Measurements from ENCODE around the gene FOXL1.

Gene FOXL1

DNA sequence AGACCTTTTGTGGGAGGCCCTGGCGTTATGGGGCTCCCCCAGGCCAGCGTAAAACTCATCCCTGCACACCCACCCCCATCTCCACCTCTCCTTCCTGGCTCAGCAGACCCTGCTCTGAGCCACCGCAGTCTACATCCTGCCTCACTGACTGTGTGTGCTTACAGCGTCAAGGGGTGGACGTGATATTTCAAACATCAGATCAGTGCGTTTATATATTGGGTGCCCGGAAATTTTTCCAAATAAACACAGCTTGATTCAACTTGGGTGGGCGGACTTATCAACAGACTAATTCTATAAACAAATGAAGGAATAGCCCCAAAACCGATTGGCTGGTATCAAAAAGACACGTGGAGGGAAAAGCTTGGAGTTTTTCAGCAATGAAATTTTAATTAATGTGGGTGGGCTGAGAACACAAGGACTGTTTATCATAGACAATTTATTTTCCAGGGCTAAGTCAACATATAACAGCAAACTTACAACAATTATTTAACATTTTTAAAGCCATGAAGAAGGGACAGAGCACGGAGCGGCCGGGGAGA lies at the start of gene FOXL1:
Gene FOXL1, plus strand, starts transcription at position 489 of the 539 bp plus-strand sequence. CDS start 175 bp downstream, outside the sequence.
- no peak for DNase-seq

DNA sequence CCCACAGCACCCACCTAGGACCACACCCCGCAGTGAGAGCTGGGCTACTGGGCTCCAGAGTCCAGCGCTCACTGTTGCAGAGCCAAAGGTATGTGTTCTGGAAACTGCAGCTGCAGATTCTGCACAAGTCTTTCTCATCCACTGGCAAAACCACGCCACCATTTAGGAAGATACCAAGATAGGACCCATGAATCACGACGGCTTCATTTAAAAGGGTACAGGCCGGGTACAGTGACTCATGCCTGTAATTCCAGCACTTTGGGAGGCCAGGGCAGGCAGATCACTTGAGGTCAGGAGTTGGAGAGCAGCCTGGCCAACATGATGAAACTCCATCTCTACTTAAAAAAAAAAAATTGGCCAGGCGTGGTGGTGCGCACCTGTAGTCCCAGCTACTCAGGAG lies 49.2 kb upstream of the FOXL1 start:
- DNase-seq = no peak

DNA sequence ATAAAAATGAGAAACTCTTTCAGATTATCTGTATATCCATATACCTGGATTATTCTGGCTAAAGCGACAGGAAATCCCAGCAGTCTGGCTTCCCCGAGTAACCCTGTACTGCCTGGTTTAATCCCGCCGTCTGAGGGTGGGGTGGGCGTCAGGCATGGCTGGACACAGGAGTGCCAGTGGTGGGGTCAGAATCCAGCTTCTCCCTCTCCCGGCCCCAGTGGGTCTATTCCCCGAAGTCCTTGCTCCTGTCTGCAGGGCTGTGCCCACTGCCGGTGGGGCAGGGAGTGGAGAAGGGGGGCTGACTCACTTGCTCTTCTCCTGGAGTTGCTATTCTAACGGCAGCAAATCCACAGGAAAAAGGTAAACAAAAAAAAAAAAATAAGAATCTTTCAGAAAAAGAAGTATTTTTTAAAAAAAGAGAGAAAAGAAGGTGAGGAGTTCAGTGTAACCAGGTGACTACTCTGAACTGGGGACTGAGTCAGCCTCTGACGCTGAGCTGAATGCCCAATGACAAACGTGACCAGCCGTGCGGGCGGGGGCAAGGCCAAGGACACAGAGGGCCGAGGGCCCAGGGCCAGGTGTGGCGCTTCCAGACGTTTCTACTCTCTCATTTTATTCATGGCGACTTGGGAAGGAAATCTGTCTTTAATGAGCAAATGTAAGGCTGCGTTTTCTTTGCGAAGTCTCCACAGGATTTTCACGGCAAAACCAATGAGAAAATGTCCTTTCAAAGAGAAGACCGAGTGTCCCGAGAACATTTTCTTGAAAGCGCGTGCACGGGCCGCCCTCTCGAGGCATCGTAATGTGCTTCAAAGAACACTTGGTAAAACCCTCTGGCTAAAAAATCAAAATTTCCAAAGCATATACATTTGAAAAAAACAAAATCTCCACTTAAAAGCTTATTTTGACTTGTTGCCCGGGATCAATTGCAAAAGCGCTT lies 47.8 kb upstream of the FOXL1 start:
- DNase-seq = no peak

DNA sequence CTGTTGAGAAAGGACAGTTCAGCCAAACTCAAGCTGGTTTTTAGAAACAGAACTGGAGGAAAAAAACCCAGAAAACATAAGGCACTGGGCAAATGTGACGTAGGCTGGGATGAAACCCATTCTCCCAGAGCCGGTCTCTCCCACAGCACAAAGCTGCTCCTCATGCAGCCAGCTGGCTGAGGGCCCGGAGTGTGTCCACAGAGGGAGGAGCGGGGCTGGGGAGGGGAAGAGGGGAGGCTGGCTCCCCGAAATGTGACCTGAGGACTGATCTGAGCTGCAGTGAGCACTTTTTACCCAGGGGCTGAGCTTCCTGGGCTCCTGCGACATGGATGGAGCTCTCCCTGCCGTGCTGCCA lies 47.2 kb upstream of the FOXL1 start:
- peak; percentile 89 for DNase-seq

DNA sequence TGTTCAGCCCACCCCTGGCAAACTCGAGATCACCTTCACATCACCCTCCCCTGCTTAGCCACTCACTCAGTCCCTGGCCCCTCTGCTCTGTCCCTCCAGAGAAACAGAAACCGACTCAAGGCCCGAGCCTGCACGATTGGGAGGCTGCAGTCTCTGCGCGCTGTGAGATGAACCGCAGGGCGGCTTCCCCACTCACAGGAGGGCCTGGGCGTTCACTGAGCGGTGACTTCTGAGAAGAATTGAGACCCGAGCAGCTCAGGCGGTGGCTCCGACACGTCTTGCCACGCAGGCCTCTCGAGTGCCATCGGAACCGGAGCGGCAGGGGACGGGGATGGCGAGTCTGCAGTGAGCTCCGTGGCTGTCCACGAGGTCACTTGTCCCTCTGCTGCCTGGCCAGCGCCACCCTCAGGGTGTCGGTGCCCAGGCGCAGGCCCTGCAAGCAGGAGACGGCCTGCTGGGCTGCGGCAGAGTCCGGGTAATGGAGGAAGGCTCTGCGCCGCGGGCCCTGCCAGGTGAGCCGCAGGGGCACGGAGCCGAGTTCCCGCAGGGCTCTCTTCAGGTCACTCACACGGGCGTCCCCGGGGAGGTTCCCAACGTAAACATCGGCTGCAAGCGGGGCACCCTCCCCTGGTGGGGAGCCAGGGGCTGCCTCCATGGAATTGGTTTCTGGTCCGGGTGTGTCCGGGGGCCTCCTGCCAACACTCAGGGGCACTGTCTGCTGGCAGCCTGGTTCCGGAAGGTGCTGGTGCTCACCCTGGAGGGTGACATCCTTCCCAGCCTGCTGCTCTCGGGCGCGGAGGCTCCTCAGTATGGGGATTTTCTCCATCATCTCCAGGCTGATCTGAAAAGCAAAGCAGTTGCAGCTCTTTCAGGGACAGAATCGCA lies 46.5 kb upstream of the FOXL1 start:
- DNase-seq = no peak

DNA sequence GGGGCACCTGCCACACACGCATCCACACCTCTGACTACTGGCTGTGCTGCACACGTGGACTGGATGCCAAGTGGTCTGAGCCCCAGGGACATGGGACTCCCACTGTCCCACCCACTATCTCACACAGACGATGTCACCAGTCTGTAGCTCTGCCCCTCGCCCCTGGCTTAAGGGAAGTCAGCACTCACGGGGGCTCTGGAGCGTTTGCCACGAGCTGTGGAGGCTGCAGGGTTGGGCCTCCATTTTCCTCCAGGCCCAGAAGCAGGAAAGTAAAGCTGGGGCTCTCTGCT lies 45.9 kb upstream of the FOXL1 start:
- DNase-seq = no peak

DNA sequence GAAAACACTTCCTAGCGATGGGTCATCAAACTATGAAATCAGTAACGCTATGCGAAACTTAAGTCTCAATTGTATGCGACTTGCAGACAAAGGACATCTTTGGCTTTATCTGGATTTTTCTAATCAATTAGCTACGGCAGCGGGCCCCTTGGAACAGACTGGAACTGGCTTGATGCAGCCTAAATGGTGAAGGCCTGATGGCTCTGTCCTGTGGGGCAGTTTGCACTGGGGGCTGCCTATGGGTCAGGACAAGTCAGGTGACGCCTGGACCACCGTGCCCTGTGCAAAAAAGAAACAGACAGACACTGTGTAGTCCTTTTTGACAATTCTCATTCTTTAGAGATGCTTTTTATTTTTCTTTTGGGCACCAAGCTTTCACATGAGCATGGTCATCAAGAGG lies 45.3 kb upstream of the FOXL1 start:
- DNase-seq = no peak

DNA sequence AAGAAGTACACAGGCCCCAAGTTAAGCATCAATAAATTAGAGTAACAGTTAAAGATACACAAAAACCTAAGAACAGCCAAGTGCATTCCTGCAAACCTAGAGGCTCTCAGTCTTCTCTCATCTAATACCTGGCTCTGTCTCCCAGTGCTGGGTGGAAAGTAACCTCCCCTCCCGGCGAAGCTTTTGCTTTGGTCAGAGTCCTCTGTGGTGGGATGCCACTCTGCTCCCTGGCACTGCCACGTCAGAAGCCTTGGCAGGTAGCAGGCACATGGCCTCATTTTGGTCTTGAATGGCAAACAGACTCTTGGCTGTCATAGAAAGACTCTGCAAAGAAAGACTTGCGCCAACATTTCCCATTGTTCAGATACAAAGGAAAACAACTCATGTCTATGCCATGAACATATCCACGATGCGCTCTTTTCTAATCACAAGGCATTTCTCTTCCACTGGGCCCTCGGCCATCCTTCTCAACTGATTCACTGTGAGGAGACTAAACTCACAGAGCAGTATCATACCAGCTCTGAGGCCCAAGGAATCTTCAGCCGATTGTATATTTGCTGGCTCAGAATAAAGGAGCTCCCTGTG lies 44.5 kb upstream of the FOXL1 start:
- peak; percentile 38 for DNase-seq

DNA sequence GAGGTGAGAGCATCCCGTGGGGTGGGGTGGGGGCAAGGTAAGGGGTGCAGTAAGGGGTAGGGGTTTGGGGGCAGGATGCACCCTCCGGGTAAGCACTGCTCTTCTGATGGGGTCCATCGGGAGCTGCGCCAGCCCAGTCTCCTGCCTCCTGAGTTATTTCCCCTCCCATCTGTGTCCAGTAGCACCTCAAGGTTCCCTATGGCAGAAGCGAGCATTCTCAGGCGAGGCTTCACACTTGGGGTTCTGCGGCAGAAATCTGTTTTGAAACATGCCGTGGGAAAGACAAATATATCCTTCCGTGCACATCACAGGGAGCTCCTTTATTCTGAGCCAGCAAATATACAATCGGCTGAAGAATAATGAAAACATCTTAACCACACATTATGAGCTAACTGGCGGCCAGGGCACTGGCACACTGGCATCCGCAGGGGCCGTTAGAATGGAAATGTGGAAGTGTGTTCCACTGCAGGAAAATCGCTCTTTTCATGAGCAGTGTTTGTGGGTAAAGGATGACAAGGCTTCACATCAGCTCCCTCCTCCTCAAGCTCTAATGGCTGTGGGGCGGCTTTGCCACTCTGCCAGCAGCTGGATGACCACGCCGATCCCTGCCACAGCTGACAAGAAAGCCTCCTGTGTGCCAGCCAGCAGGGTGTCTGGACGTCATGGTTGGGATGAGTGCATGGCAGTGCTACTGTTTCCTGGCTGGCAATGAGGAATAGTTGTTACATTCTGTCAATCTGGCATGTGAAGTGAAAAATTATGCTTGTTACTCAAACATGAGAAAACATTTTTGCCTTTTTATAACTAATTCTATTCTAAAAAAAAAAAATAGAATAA lies 43.4 kb upstream of the FOXL1 start:
- DNase-seq = peak; percentile 40

DNA sequence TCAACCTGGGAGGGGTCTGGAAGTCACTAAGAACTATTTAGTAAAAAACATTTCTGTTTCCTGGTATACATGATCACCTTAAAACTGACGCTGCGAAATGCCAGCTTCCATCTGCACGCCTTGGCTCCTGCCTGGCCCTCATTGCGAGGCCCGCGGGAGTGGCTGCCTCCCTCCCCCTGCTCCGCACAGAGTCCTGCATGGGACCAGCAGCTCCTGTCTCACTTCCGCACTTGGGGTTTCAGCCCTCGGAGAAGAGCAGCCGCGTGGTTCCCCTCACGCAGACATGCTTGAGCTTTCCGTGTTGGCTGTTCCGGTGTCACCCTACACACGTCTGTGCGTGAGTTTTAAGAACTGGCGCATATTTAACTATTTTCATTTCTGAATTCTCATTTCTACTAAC lies 41.7 kb upstream of the FOXL1 start:
- no peak for DNase-seq

DNA sequence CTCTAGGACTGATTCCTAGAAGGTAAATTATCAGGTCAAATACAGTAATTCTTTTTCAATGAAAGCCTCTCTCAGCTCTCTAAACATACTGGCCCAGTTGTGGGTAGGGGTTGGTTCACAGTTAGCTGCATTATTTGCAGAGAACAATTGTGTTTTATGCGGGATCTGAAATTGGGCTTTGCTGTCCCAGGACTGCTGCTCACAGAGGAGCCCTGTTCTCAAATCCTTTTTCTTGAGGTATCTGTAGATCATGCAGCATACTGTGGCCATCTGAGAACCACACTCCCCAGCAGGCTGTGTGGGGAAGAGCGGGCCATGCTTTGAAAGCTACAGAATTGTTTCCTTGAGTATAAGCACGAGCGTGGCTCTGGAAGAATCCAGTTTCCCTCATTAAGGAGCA lies 40.9 kb upstream of the FOXL1 start:
- DNase-seq = peak; percentile 41

DNA sequence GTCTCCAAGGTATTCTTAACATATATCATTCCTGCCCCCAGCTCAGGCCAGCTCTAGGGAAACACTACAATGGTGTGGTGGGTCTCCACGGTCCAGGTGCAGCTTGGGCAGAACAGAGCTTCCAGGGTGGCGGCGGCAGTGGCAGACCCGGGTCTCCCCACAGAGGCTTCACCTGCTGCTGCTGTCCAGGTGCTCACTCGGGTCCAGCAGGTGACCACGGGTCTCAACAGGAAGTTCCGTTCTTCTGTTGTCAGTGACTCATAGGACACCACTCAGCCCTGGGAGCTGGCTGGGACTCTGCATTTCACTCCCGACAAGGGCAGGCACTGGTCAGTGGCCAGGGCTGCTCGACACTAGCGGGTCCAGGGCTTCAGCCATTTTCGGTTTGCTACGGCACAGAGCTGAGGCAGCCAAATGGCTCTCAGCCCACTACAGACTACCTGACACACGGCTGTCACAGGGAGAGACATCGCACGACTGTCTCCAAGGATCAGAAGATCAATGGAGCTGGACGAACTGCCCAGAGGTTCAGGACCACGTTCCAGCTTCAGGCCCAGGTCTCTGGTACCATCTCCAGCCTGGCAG lies 40.1 kb upstream of the FOXL1 start:
- DNase-seq = no peak

DNA sequence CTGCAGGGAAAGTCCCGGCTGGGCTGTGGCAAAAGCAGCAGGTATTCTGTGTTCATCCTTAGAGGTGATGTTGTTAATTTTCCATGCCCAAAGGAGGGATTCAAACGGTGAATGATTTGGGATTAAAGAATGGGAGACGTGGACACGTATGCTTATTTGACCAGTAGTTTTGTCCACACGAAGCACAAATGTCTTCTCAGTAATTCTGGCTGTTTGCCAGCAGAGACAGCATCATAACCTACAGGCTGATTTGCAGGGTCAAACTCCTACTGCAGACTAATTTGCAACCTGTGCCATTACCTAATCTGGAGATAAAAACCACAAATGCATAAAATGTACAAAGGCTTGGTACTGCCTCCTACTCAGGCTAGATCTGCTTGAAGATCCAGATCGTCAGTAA lies 37.5 kb upstream of the FOXL1 start:
- no peak for DNase-seq

DNA sequence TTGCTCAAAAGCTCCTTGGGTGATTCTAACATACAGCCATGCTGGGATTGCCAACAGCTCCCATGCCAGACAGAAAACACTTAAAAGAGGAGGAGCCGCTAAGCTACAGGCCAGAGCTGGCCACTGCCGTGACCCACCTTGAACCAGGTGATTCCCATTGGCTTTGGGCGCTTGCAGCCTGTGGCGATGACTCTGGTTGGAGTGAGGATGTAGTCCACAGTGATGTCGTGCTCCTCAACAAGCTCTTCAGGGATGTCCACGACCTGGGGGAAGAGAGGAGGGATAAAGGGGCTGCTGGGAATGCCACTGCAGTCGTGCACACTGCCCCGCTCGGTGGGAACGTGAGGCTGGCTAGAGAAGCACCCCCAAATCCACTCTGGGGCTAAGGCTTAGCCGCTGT lies 36.8 kb upstream of the FOXL1 start:
- DNase-seq = no peak

DNA sequence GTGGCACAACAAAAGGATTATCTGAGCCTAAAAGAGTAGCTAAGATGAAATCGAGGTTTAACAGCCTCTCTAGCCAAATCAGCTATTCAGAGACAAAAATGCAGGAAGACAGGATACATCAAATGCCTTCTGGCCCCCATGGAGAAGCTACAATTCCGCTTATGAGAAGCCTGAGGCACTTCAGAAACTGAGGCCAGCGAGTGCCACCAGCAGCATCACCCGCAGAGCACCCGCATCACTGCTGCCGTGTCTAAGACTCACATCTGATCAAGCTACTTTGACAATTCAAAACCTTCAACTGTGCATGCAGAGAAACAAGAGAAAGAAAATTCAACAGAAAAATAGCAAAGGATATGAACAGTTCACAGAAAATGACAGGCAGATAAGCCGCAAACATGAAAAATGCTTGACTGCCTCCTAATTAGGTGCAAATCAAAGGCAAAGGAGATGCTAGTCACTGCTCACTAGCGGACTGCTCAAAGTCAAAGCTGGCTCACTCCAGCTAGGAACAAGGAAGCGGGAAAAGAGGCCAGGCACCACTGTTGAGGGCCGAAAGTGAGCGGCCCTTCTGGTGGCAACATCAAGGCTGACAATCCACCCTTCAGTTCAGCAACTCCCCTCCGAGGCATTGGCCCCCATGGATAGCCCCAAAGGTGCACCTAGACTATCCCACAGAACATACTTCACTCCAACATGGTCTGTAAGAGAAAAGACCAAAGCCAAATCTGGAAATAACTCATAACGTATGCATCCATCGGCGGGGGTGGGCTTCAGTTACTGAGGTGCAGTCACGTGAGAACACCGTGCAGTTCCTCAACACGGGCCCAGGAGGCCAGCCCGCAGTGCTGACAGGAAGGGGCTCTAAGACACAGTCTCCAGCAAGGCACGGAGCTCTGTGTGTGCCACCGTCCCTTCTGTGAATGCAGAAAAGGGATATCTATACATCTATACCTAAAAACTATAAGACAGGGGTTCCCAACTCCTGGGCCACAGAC lies 35.3 kb upstream of the FOXL1 start:
- no peak for DNase-seq

DNA sequence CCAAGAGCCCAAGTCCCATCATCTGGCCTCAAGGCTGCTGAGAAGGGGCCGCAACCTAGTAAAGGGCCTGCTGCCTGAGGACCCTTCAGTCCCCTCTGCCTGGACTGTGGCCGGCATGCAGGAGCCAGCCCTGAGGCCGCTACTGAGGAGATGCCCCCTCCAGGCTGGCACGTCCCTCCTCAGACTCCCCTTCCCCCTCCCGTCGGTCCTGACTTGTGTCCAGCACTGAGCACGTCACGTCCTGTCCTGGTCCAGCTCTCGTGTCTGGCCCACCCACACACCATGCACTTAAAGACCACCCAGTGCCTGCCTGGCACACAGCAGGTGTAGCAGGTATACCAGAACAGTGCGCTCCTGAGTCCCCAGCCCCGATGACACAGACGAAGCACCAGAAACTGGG lies 32.9 kb upstream of the FOXL1 start:
- DNase-seq = no peak

DNA sequence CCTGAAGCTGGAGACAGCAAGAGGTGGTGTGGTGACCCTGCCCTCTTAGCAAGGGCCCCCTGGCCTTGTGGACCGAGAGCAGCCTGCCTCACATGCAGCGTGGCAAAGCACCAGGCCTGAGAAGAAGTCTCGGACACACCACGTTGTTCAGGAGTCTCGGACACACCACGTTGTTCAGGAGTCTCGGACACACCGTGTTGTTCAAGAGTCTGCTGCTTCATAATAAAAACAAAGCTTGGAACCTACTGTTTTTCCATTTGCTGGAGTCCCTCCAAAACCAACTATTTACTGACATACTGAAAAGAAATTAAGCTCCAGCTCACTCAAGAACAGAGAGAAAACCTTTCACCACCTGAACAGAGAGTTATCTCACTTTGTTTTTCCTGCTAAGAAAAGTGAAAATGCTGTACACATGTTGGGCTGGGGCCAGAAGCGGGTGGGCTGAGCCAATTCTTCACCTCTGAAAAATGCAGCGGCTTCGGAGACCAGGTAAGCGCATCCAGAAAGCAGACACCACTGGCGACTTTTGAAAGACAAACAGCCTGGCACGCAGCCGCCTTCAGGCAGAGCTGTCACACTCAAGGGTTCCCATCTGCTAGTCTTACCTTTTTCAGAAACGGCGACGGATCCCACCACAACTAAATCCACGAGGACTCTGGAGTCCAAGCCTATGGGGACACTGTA lies 32.3 kb upstream of the FOXL1 start:
- DNase-seq = no peak

DNA sequence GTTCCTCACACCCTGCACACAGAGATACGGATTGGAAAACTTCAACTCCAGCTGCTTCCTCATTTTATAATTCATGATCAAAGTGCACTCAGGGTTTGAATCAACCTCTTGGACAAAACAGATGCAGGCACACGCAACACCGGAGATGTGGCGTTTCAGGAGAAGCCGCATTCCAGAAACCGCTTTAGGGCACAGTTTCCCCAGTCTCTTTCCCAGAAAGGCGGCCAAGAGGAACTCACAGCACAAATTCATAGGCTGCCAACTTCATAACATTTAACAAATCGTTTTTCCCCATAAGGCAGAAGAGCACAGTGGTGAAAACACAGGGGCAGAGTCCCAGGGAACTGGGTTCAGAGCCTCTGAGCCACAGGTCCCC lies 31.7 kb upstream of the FOXL1 start:
- DNase-seq = no peak

DNA sequence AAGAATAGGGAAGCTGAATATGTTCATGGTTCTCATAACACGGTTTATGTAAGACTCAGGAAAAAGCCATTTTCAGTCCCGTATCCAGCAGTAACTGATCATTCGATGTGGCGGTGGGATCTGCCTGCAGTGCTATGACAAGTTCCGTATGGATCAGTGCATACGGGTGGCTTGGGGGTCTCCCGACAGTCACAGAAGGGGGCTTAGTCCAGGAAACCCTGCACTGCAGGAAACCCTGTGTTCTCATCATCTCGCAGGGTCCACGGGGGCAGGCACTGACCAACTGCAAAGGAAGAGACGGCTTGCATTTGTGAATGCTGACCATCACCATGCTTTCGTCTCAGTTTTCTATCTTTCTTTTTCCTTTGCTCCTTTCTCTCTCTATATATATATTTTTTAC lies 31.1 kb upstream of the FOXL1 start:
- no peak for DNase-seq

Measured in midbrain (tissue), 1 donor.